HG03039 (cell line): ENCODE results near the gene TBC1D5.

Experiments used
- ATAC-seq: cut with Tn5 transposase; IDR thresholded peaks from one replicate; pipeline ENCODE4 v1.9.1; 2021; ENCODE audit warnings: mild to moderate bottlenecking, moderate library complexity; ENCODE audit not compliant: unreplicated experiment

Gene TBC1D5

GRCh38 chr3:17320266-17320665, 422.2 kb downstream of the TBC1D5 start:
- ATAC-seq, result no peak

GRCh38 chr3:17315897-17316296, 426.5 kb downstream of the TBC1D5 start:
- no peak for ATAC-seq

- ATAC-seq, result no peak
Observed at GRCh38 chr3:17314171-17314570, 428.3 kb downstream of the TBC1D5 start.

- no peak for ATAC-seq
Observed at GRCh38 chr3:17313746-17314145, 428.7 kb downstream of the TBC1D5 start.

GRCh38 chr3:17310983-17311382, 431.4 kb downstream of the TBC1D5 start:
- no peak for ATAC-seq

- no peak for ATAC-seq
Observed at GRCh38 chr3:17307887-17308286, 434.5 kb downstream of the TBC1D5 start.

GRCh38 chr3:17307482-17307881, 434.9 kb downstream of the TBC1D5 start:
- no peak for ATAC-seq

GRCh38 chr3:17304969-17305368, 437.5 kb downstream of the TBC1D5 start:
- ATAC-seq, result no peak

GRCh38 chr3:17302774-17303173, 439.7 kb downstream of the TBC1D5 start:
- no peak for ATAC-seq

GRCh38 chr3:17302170-17302569, 440.3 kb downstream of the TBC1D5 start:
- no peak for ATAC-seq

- no peak for ATAC-seq
Observed at GRCh38 chr3:17301271-17301670, 441.2 kb downstream of the TBC1D5 start.

- no peak for ATAC-seq
Observed at GRCh38 chr3:17300441-17300840, 442.0 kb downstream of the TBC1D5 start.

GRCh38 chr3:17298038-17298437, 444.4 kb downstream of the TBC1D5 start:
- no peak for ATAC-seq

GRCh38 chr3:17292556-17292955, 449.9 kb downstream of the TBC1D5 start:
- ATAC-seq, result no peak

GRCh38 chr3:17290894-17291293, 451.5 kb downstream of the TBC1D5 start:
- ATAC-seq, result no peak

- no peak for ATAC-seq
Observed at GRCh38 chr3:17288839-17289399, 453.5 kb downstream of the TBC1D5 start.

- no peak for ATAC-seq
Observed at GRCh38 chr3:17287006-17287689, 455.3 kb downstream of the TBC1D5 start.

GRCh38 chr3:17278006-17278405, 464.4 kb downstream of the TBC1D5 start:
- ATAC-seq, result no peak

GRCh38 chr3:17266846-17267245, 475.6 kb downstream of the TBC1D5 start:
- ATAC-seq, result no peak

GRCh38 chr3:17261627-17262369, 480.6 kb downstream of the TBC1D5 start:
- no peak for ATAC-seq

GRCh38 chr3:17260257-17260656, 482.2 kb downstream of the TBC1D5 start:
- ATAC-seq, result no peak

GRCh38 chr3:17259685-17260084, 482.7 kb downstream of the TBC1D5 start:
- no peak for ATAC-seq
